ENCODE data around the gene CNTNAP5. TPM values are rescaled to one million over a fixed set of nuclear protein-coding genes. Genes with fewer than 3 reads are reported as not detected.

CNTNAP5 gene
- total RNA-seq, 1 experiment from 2014 or later, result not detected

DNA sequence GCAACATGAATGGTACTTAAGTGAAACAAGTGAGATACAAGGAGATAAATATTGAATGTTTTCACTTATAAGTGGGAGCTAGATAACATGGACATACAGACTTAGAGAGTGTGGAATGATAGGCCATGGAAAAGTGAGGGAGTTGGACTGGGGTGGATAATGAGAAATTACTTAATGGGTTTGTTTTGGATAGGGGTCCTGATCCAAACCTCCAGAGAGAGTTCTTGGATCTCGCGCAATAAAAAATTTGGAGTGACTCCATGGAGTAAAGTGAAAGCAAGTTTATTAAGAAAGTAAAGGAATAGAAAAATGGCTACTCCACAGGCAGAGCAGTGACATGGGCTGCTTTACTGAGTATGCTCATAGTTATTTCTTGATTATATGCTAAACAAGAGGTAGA lies 508.9 kb downstream of the CNTNAP5 start:
- no TSS peak for BruUV-seq (replicated peaks)
- Mint-ChIP-seq H3K4me3 (ENCODE audit: unreplicated experiment) (no peak overlapping the region), H3K4me1 (ENCODE audit: insufficient read depth, unreplicated experiment) (no peaks in the 10 kb centered on the region), H3K27ac (ENCODE audit: low read depth, unreplicated experiment) (no peak overlapping the region), H3K36me3 (ENCODE audit: insufficient read depth, unreplicated experiment) (no peaks in the 10 kb centered on the region), H3K9me3 (ENCODE audit: unreplicated experiment) (no peaks in the 10 kb centered on the region), H3K27me3 (ENCODE audit: insufficient read depth, unreplicated experiment) (no peaks in the 10 kb centered on the region)
- TF ChIP-seq CTCF (IDR thresholded peaks at IDR 0.05; ENCODE audit: unreplicated experiment), result no peak
- intact Hi-C loops (cut with micrococcal nuclease), result no loop called here
- DNase-seq (ENCODE audit: unreplicated experiment), result no peak
- ChIA-PET POLR2A (no interaction called here), CTCF (no interaction called here)

DNA sequence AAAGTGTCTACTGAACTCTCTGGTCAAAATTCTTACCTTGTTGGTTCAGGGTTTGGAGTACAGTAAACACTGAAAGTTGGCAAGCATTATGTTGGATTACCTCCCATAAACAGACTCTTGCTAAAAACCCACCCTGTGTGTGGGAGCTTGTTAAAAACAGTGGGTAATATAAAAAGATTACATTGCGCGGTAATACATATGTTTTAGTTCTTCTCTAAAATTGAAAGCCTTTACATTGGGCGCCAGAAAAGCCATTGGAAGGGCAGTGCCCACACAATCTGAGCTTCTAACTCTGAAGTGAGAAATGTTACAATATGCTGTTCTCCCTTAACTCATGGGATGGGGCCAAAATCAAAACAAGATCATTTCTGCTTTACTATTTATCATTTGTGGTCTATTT lies 510.7 kb downstream of the CNTNAP5 start:
- H3K36me3 Mint-ChIP-seq (ENCODE audit: insufficient read depth, unreplicated experiment), result no peaks in the 10 kb centered on the region
- ChIA-PET CTCF (interaction anchor here (0.6 kb wide), 1 partner anchor 22 kb away, joined by 3 read pairs; no protein-coding TSS in a partner anchor), POLR2A (no interaction called here)
- H3K27ac Mint-ChIP-seq (ENCODE audit: low read depth, unreplicated experiment), result no peak overlapping the region
- no TSS peak for BruUV-seq (replicated peaks)
- TF ChIP-seq CTCF (IDR thresholded peaks at IDR 0.05; ENCODE audit: unreplicated experiment), result no peak
- intact Hi-C loops (cut with micrococcal nuclease), result no loop called here
- no peaks in the 10 kb centered on the region for H3K27me3 Mint-ChIP-seq (ENCODE audit: insufficient read depth, unreplicated experiment)
- H3K4me1 Mint-ChIP-seq (ENCODE audit: insufficient read depth, unreplicated experiment), result no peaks in the 10 kb centered on the region
- H3K4me3 Mint-ChIP-seq (ENCODE audit: unreplicated experiment), result no peak overlapping the region
- no peak for DNase-seq (ENCODE audit: unreplicated experiment)
- H3K9me3 Mint-ChIP-seq (ENCODE audit: unreplicated experiment), result no peaks in the 10 kb centered on the region

- no peak for DNase-seq (ENCODE audit: unreplicated experiment)
- no peaks in the 10 kb centered on the region for H3K36me3 Mint-ChIP-seq (ENCODE audit: insufficient read depth, unreplicated experiment)
- ChIA-PET POLR2A (no interaction called here), CTCF (no interaction called here)
- no TSS peak for BruUV-seq (replicated peaks)
- H3K4me3 Mint-ChIP-seq (ENCODE audit: unreplicated experiment), result no peak overlapping the region
- TF ChIP-seq CTCF (IDR thresholded peaks at IDR 0.05; ENCODE audit: unreplicated experiment), result no peak
- no peak overlapping the region for H3K27ac Mint-ChIP-seq (ENCODE audit: low read depth, unreplicated experiment)
- H3K27me3 Mint-ChIP-seq (ENCODE audit: insufficient read depth, unreplicated experiment), result no peaks in the 10 kb centered on the region
- no peaks in the 10 kb centered on the region for H3K9me3 Mint-ChIP-seq (ENCODE audit: unreplicated experiment)
- no peaks in the 10 kb centered on the region for H3K4me1 Mint-ChIP-seq (ENCODE audit: insufficient read depth, unreplicated experiment)
- intact Hi-C loops (cut with micrococcal nuclease), result no loop called here
These were observed 511.5 kb downstream of the CNTNAP5 start for GRCh38 chr2:124536591-124536990.

GRCh38 chr2:124538549-124538948 lies 513.5 kb downstream of the CNTNAP5 start:
- ChIA-PET CTCF (no interaction called here), POLR2A (no interaction called here)
- Mint-ChIP-seq H3K27ac (ENCODE audit: low read depth, unreplicated experiment) (no peak overlapping the region), H3K4me1 (ENCODE audit: insufficient read depth, unreplicated experiment) (no peaks in the 10 kb centered on the region), H3K36me3 (ENCODE audit: insufficient read depth, unreplicated experiment) (no peaks in the 10 kb centered on the region), H3K9me3 (ENCODE audit: unreplicated experiment) (peaks cover 8% of the 10 kb centered on the region), H3K27me3 (ENCODE audit: insufficient read depth, unreplicated experiment) (peaks cover 15% of the 10 kb centered on the region), H3K4me3 (ENCODE audit: unreplicated experiment) (no peak overlapping the region)
- no TSS peak for BruUV-seq (replicated peaks)
- intact Hi-C loops (cut with micrococcal nuclease), result no loop called here
- no peak for DNase-seq (ENCODE audit: unreplicated experiment)
- TF ChIP-seq CTCF (IDR thresholded peaks at IDR 0.05; ENCODE audit: unreplicated experiment), result no peak
